Stimulated activated CD8-positive, alpha-beta memory T cell treated with anti-CD3 and anti-CD28 coated beads, Interleukin-15, amount 100 ng/mL, for 4 hours (primary cell): ENCODE data around the gene KCTD16.

ENCODE experiments used
- DNase-seq, 2 donors: peaks; one replicate each; pipeline ENCODE4 v3.0.0-alpha.2; 2020; ENCODE audit warnings: low read depth in 2 of 2

KCTD16 gene

GRCh38 chr5:144403817-144404420, 233.2 kb downstream of the KCTD16 start:
- no peak for DNase-seq

GRCh38 chr5:144404672-144405071, 234.0 kb downstream of the KCTD16 start:
- no peak for DNase-seq

GRCh38 chr5:144405991-144406390, 235.3 kb downstream of the KCTD16 start:
- no peak for DNase-seq

- DNase-seq, result no peak
Measured at GRCh38 chr5:144406442-144406841, 235.8 kb downstream of the KCTD16 start.

- DNase-seq, result no peak
Measured at GRCh38 chr5:144414202-144415029, 243.7 kb downstream of the KCTD16 start.

GRCh38 chr5:144416196-144416595, 245.5 kb downstream of the KCTD16 start:
- no peak for DNase-seq

GRCh38 chr5:144418719-144419118, 248.0 kb downstream of the KCTD16 start:
- no peak for DNase-seq

- DNase-seq, result no peak
Measured at GRCh38 chr5:144421411-144421810, 250.7 kb downstream of the KCTD16 start.

- DNase-seq, result no peak
Measured at GRCh38 chr5:144422018-144422727, 251.5 kb downstream of the KCTD16 start.

- no peak for DNase-seq
Measured at GRCh38 chr5:144427866-144428265, 257.2 kb downstream of the KCTD16 start.

- no peak for DNase-seq
Measured at GRCh38 chr5:144428326-144428725, 257.7 kb downstream of the KCTD16 start.

GRCh38 chr5:144429405-144429804, 258.7 kb downstream of the KCTD16 start:
- no peak for DNase-seq

- DNase-seq, result no peak
Measured at GRCh38 chr5:144429905-144430304, 259.2 kb downstream of the KCTD16 start.

GRCh38 chr5:144433140-144433822, 262.6 kb downstream of the KCTD16 start:
- DNase-seq, result no peak

GRCh38 chr5:144433893-144434292, 263.2 kb downstream of the KCTD16 start:
- DNase-seq, result no peak

GRCh38 chr5:144436007-144436406, 265.3 kb downstream of the KCTD16 start:
- no peak for DNase-seq

- no peak for DNase-seq
Measured at GRCh38 chr5:144438237-144438636, 267.6 kb downstream of the KCTD16 start.

GRCh38 chr5:144448457-144448856, 277.8 kb downstream of the KCTD16 start:
- DNase-seq, result no peak

GRCh38 chr5:144451187-144451973, 280.7 kb downstream of the KCTD16 start:
- DNase-seq, result no peak

GRCh38 chr5:144453753-144454152, 283.1 kb downstream of the KCTD16 start:
- no peak for DNase-seq

GRCh38 chr5:144457160-144457559, 286.5 kb downstream of the KCTD16 start:
- DNase-seq, result no peak
